Left lung (tissue), 10 donors: ENCODE measurements around the gene GLI3. TPM values are rescaled to one million over a fixed set of nuclear protein-coding genes. Genes with fewer than 3 reads are reported as not detected.

Experiments
- ATAC-seq: fragments of 200-7000 bp; cut with Tn5 transposase; one replicate; pipeline ENCODE4 v1.9.1; 2020; ENCODE audit warnings: moderate library complexity
- DNase-seq, 4 donors: peaks; one replicate each; pipeline ENCODE4 v3.0.0-alpha.2; 2013 to 2020
- H3K27ac ChIP-seq, 2 donors: fragments of 200-600 bp; sonication (generic) in 1 of 2; one replicate each; pipeline versions ENCODE4 v1.5.0 to v1.8.0; 2020 to 2021
- H3K27me3 ChIP-seq, 2 donors: fragments of 200-600 bp; sonication (generic) in 1 of 2; one replicate each; pipeline versions ENCODE4 v1.5.0 to v1.8.0; 2020 to 2021
- H3K36me3 ChIP-seq, 2 donors: fragments of 200-600 bp; sonication (generic) in 1 of 2; one replicate each; pipeline versions ENCODE4 v1.5.0 to v1.8.0; 2020 to 2021
- H3K4me1 ChIP-seq, 2 donors: fragments of 200-600 bp; one replicate each; pipeline ENCODE4 v1.8.0; 2021
- H3K4me3 ChIP-seq, 2 donors: fragments of 200-600 bp; sonication (generic) in 1 of 2; one replicate each; pipeline versions ENCODE4 v1.5.0 to v1.8.0; 2020 to 2021; ENCODE audit warnings: mild to moderate bottlenecking in 1 of 2
- H3K9me3 ChIP-seq, 2 donors: fragments of 200-600 bp; sonication (generic) in 1 of 2; one replicate each; pipeline versions ENCODE4 v1.5.0 to v1.8.0; 2020 to 2021
- CTCF ChIP-seq, 2 donors: fragments of 200-600 bp; sonication (generic) in 1 of 2; IDR thresholded peaks; one replicate each; pipeline versions ENCODE4 v1.5.0 to v1.8.0; 2021; ENCODE audit warnings: antibody characterized with exemption in 2 of 2
- intact Hi-C, 2 donors: fragments of 100-400 bp; cut with DNase I; formaldehyde crosslinking; loops; one replicate each; pipeline versions ENCODE4 v1.11.2 to v1.14.2; 2022
- polyA plus RNA-seq, 6 donors: library from polyadenylated mRNA; unstranded; fragments of 120-200 nt; gene quantifications; one replicate each; pipeline ENCODE4 v1.2.1, GENCODE V29; 2013; ENCODE audit not compliant: insufficient read length in 6 of 6
- total RNA-seq, 2 donors: library from RNA; stranded (reverse); fragmentation: NEBNext Ultra II Directional; extraction: Animal tissue kit (Norgen Biotek cat#: 25700); gene quantifications; one replicate each; pipeline ENCODE4 v1.2.1, GENCODE V29; 2021
- donor health status: DM: no; HTN: yes; CAD: no.
- donor health status: DM: no; HTN: no; CAD: no.

GLI3 gene
- total and polyA plus RNA-seq, 8 donors, result 20.3 to 38.0 (median 31.3) TPM

GRCh38 chr7:42186151-42186550 lies 50.9 kb downstream of the GLI3 start:
- peak in 1 of 2 donors; percentile 18 for TF ChIP-seq CTCF (IDR thresholded peaks at IDR 0.05)
- no peaks in the 10 kb centered on the region for H3K4me1 ChIP-seq
- H3K27ac ChIP-seq, result no peak overlapping the region
- intact Hi-C loops, result no loop called here
- DNase-seq, result no peak
- H3K36me3 ChIP-seq, result no peaks in the 10 kb centered on the region
- no peaks in the 10 kb centered on the region for H3K27me3 ChIP-seq
- no peak overlapping the region for H3K4me3 ChIP-seq
- no peak for ATAC-seq
- H3K9me3 ChIP-seq, result no peaks in the 10 kb centered on the region

- ATAC-seq (no peak), DNase-seq (no peak)
- TF ChIP-seq CTCF (IDR thresholded peaks at IDR 0.05), result no peak
- intact Hi-C loops, result no loop called here
- Histone ChIP-seq H3K9me3 (no peaks in the 10 kb centered on the region), H3K4me1 (no peaks in the 10 kb centered on the region), H3K36me3 (no peaks in the 10 kb centered on the region), H3K4me3 (no peak overlapping the region), H3K27ac (no peak overlapping the region), H3K27me3 (no peaks in the 10 kb centered on the region)
These were observed 51.3 kb downstream of the GLI3 start for GRCh38 chr7:42185726-42186125.

GRCh38 chr7:42183547-42183946 lies 53.5 kb downstream of the GLI3 start:
- Histone ChIP-seq H3K9me3 (no peaks in the 10 kb centered on the region), H3K4me3 (no peak overlapping the region), H3K27me3 (no peaks in the 10 kb centered on the region), H3K36me3 (no peaks in the 10 kb centered on the region), H3K27ac (no peak overlapping the region), H3K4me1 (no peaks in the 10 kb centered on the region)
- no peak for TF ChIP-seq CTCF (IDR thresholded peaks at IDR 0.05)
- DNase-seq (no peak), ATAC-seq (no peak)
- intact Hi-C loops, result no loop called here

GRCh38 chr7:42181566-42181965 lies 55.4 kb downstream of the GLI3 start:
- intact Hi-C loops, result no loop called here
- ATAC-seq, result no peak
- Histone ChIP-seq H3K9me3 (no peaks in the 10 kb centered on the region), H3K4me1 (no peaks in the 10 kb centered on the region), H3K4me3 (no peak overlapping the region), H3K36me3 (no peaks in the 10 kb centered on the region), H3K27me3 (no peaks in the 10 kb centered on the region), H3K27ac (no peak overlapping the region)
- no peak for DNase-seq
- TF ChIP-seq CTCF (IDR thresholded peaks at IDR 0.05), result no peak

- Histone ChIP-seq H3K27me3 (no peaks in the 10 kb centered on the region), H3K4me3 (no peak overlapping the region), H3K9me3 (no peaks in the 10 kb centered on the region), H3K27ac (no peak overlapping the region), H3K4me1 (no peaks in the 10 kb centered on the region), H3K36me3 (no peaks in the 10 kb centered on the region)
- no peak for TF ChIP-seq CTCF (IDR thresholded peaks at IDR 0.05)
- intact Hi-C loops, result no loop called here
- no peak for DNase-seq
- ATAC-seq, result no peak
These were observed 56.2 kb downstream of the GLI3 start for GRCh38 chr7:42180806-42181205.
